Fibroblast of peridontal ligament (primary cell): ENCODE measurements around the gene LTBP1.

ENCODE experiments used
- DNase-seq: peaks from one replicate; pipeline ENCODE4 v3.0.0-alpha.2; 2010; ENCODE audit errors: extremely low read depth

Gene LTBP1

GRCh38 chr2:33008716-33009115, 62.0 kb downstream of the LTBP1 start:
- no peak for DNase-seq

- DNase-seq, result no peak
These were observed 62.5 kb downstream of the LTBP1 start for GRCh38 chr2:33009249-33009648.

- DNase-seq, result no peak
These were observed 64.6 kb downstream of the LTBP1 start for GRCh38 chr2:33011373-33011772.

GRCh38 chr2:33011941-33012340, 65.2 kb downstream of the LTBP1 start:
- no peak for DNase-seq

- DNase-seq, result no peak
These were observed 66.9 kb downstream of the LTBP1 start for GRCh38 chr2:33013684-33014110.

- no peak for DNase-seq
These were observed 67.5 kb downstream of the LTBP1 start for GRCh38 chr2:33014268-33014667.

- peak; percentile 83 for DNase-seq
These were observed 68.8 kb downstream of the LTBP1 start for GRCh38 chr2:33015421-33016142.

GRCh38 chr2:33018271-33018670, 71.5 kb downstream of the LTBP1 start:
- no peak for DNase-seq

- DNase-seq, result no peak
These were observed 73.0 kb downstream of the LTBP1 start for GRCh38 chr2:33019796-33020195.

- DNase-seq, result no peak
These were observed 74.1 kb downstream of the LTBP1 start for GRCh38 chr2:33020883-33021282.

- DNase-seq, result peak; percentile 62
These were observed 74.9 kb downstream of the LTBP1 start for GRCh38 chr2:33021542-33022227.

GRCh38 chr2:33022395-33022985, 75.7 kb downstream of the LTBP1 start:
- no peak for DNase-seq

GRCh38 chr2:33022989-33023727, 76.4 kb downstream of the LTBP1 start:
- peak; percentile 86 for DNase-seq

GRCh38 chr2:33023728-33024500, 77.2 kb downstream of the LTBP1 start:
- DNase-seq, result peak; percentile 27

- DNase-seq, result no peak
These were observed 78.0 kb downstream of the LTBP1 start for GRCh38 chr2:33024758-33025157.

GRCh38 chr2:33029459-33029858, 82.7 kb downstream of the LTBP1 start:
- no peak for DNase-seq

GRCh38 chr2:33029926-33030325, 83.2 kb downstream of the LTBP1 start:
- no peak for DNase-seq

- no peak for DNase-seq
These were observed 83.6 kb downstream of the LTBP1 start for GRCh38 chr2:33030326-33030725.

- DNase-seq, result no peak
These were observed 85.5 kb downstream of the LTBP1 start for GRCh38 chr2:33032245-33032644.

- DNase-seq, result peak; percentile 88
These were observed 86.9 kb downstream of the LTBP1 start for GRCh38 chr2:33033606-33034081.

GRCh38 chr2:33034784-33035183, 88.0 kb downstream of the LTBP1 start:
- DNase-seq, result peak; percentile 87
